Karpas-422 (cell line): ENCODE measurements around the gene CDC123. TPM values are rescaled to one million over a fixed set of nuclear protein-coding genes. Genes with fewer than 3 reads are reported as not detected.

Experiments
- DNase-seq: peaks from one replicate; pipeline ENCODE4 v3.0.0-alpha.2; 2015
- H2AFZ ChIP-seq: fragments of 200-600 bp; sonication (generic); 2 replicates; pipeline ENCODE4 v1.6.1; 2014; ENCODE audit warnings: antibody characterized with exemption, low read length, mixed read lengths
- H3K27ac ChIP-seq: fragments of 200-600 bp; sonication (generic); 2 replicates; pipeline ENCODE4 v1.5.1; 2014; ENCODE audit warnings: mild to moderate bottlenecking, low read length, moderate library complexity
- H3K27me3 ChIP-seq: fragments of 200-600 bp; sonication (generic); 2 replicates; pipeline ENCODE4 v1.6.1; 2014; ENCODE audit warnings: low read length, mixed read lengths
- H3K36me3 ChIP-seq: fragments of 200-600 bp; sonication (generic); 2 replicates; pipeline ENCODE4 v1.6.1; 2014; ENCODE audit warnings: low read length, mixed read lengths; ENCODE audit not compliant: insufficient read depth
- H3K4me1 ChIP-seq: fragments of 200-600 bp; sonication (generic); 2 replicates; pipeline ENCODE4 v1.6.1; 2014; ENCODE audit warnings: mild to moderate bottlenecking, low read length, mixed read lengths
- H3K4me2 ChIP-seq: fragments of 200-600 bp; sonication (generic); 2 replicates; pipeline ENCODE4 v1.6.1; 2014; ENCODE audit warnings: low read length, low read depth, mild to moderate bottlenecking; ENCODE audit not compliant: poor library complexity, severe bottlenecking
- H3K4me3 ChIP-seq: fragments of 200-600 bp; sonication (generic); 2 replicates; pipeline ENCODE4 v1.5.1; 2014; ENCODE audit warnings: mild to moderate bottlenecking, antibody characterized with exemption, low read length, mixed read lengths
- H3K79me2 ChIP-seq: fragments of 200-600 bp; sonication (generic); 2 replicates; pipeline ENCODE4 v1.6.1; 2014; ENCODE audit warnings: mild to moderate bottlenecking, low read length, mixed read lengths
- H3K9ac ChIP-seq: fragments of 200-600 bp; sonication (generic); 2 replicates; pipeline ENCODE4 v1.6.0; 2014; ENCODE audit warnings: low read length
- H3K9me2 ChIP-seq: fragments of 200-600 bp; sonication (generic), shearing (Covaris generic); replicated peaks from 2 replicates; pipeline ENCODE4 v1.6.0; 2014; ENCODE audit warnings: mild to moderate bottlenecking, low read length, moderate library complexity; ENCODE audit not compliant: insufficient read depth
- H3K9me3 ChIP-seq: fragments of 300-700, 200-600 bp; sonication (generic); 2 replicates; pipeline ENCODE4 v1.6.1; 2014; ENCODE audit warnings: low read length, mixed read lengths
- H4K20me1 ChIP-seq: fragments of 200-600 bp; sonication (generic); 2 replicates; pipeline ENCODE4 v1.6.1; 2014; ENCODE audit warnings: mild to moderate bottlenecking, antibody characterized with exemption, low read length, low read depth; ENCODE audit not compliant: insufficient read depth
- total RNA-seq: library from RNA; depleted of rRNA; stranded (reverse); fragments of >200 nt; shearing (Covaris generic); gene quantifications from 2 replicates; pipeline ENCODE4 v1.2.3, GENCODE V29; 2014; ENCODE audit warnings: low replicate concordance

CDC123 gene
- total RNA-seq, 1 experiment from 2014 or later: 138 TPM

DNA sequence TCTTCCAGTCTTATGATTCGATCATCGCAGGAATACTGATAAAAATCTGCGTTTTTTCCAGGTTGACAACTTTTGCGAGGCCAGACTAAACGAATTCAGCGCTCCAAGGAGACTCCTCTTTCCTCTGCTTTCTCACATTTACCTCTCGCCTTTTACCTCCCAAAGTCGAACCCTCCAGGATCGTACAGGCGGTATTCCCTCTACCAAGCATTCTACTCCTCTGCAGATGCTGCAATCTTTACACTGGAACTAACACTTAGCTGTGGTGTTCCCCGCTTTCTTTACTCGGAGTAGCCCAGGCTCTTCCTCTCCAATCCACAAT, 746 bp upstream of the CDC123 start:
- peak overlapping the region; percentile 91 for H3K4me3 ChIP-seq
- H2AFZ ChIP-seq: peak overlapping the region; percentile 15
- H3K9me2 ChIP-seq: no peaks in the 10 kb centered on the region
- peak overlapping the region; percentile 86 for H3K9ac ChIP-seq
- no peaks in the 10 kb centered on the region for H3K27me3 ChIP-seq
- no peaks in the 10 kb centered on the region for H3K9me3 ChIP-seq
- H3K27ac ChIP-seq: peak overlapping the region; percentile 78
- peak overlapping the region; percentile 99 for H3K4me2 ChIP-seq
- peaks cover 31% of the 10 kb centered on the region for H3K4me1 ChIP-seq
- peaks cover 92% of the 10 kb centered on the region for H3K79me2 ChIP-seq
- peaks cover 15% of the 10 kb centered on the region; the same call in 1 of the 2 replicates for H4K20me1 ChIP-seq
- DNase-seq: no peak
- peaks cover 24% of the 10 kb centered on the region for H3K36me3 ChIP-seq

DNA sequence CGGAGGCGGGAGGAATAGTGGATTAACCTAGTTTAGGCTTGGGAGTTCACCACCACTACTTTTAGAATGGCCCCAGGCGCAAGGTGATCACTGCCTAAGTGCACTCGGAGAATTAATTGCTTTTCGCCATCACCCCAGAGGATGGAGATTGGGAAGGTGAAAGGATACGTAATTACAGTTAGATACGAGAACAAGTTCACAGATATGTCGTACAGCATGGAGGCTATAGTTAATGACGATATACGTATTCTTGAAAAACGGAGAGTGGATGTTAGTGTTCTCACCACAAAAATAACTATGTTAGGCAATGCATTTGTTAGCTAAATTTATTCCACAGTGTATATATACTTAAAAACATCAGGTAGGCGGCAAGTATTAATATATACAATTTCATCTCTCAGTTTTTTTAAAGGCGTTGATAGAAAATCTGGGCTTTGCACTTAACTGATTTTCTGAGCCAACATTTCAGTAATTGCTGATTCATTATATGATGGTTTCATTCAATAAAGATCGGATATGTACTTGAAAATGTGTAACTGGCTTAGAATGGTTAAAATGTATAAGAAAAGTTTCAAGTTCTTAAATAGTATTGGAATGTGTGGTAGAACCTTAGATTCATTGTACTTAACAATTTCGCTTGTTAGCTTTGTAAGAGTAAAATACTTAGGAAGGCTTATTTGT, 683 bp downstream of the CDC123 start:
- Histone ChIP-seq H2AFZ (peak overlapping the region; percentile 88), H3K27ac (peak overlapping the region; percentile 78), H3K4me2 (peak overlapping the region; percentile 99), H3K4me3 (peak overlapping the region; percentile 91), H3K9me3 (no peaks in the 10 kb centered on the region), H3K9me2 (no peaks in the 10 kb centered on the region), H3K4me1 (peaks cover 31% of the 10 kb centered on the region), H4K20me1 (peaks cover 24% of the 10 kb centered on the region; the same call in 1 of the 2 replicates), H3K36me3 (peaks cover 34% of the 10 kb centered on the region), H3K79me2 (peaks cover 93% of the 10 kb centered on the region), H3K9ac (peak overlapping the region; percentile 86), H3K27me3 (no peaks in the 10 kb centered on the region)
- no peak for DNase-seq

DNA sequence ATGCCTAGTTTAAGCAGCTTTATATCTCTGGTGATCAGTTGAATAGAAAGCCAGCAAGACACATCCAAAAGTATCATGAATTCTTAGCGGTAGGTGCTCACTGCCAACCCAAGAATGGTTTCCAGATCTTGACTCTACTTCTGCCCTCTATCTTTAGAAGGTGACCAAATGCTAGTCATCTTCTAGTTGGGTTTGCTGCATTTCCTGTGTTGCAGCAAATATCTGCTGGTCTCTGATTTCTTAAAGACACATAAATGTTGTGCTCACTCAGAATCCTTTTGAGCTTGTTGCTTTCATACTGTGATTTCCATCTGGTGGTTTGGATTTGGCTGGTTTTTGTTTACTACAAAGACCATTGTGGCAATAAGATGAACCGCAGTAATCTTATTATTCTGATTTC, 2.2 kb downstream of the CDC123 start:
- Histone ChIP-seq H3K9me2 (no peaks in the 10 kb centered on the region), H4K20me1 (peaks cover 23% of the 10 kb centered on the region; the same call in 1 of the 2 replicates), H3K4me2 (peak overlapping the region; percentile 99), H3K9ac (peak overlapping the region; percentile 3; the same call in 1 of the 2 replicates), H3K4me1 (peaks cover 28% of the 10 kb centered on the region), H3K27ac (no peak overlapping the region), H2AFZ (no peak overlapping the region), H3K9me3 (no peaks in the 10 kb centered on the region), H3K36me3 (peaks cover 40% of the 10 kb centered on the region), H3K79me2 (peaks cover 93% of the 10 kb centered on the region), H3K27me3 (no peaks in the 10 kb centered on the region), H3K4me3 (no peak overlapping the region)
- no peak for DNase-seq

DNA sequence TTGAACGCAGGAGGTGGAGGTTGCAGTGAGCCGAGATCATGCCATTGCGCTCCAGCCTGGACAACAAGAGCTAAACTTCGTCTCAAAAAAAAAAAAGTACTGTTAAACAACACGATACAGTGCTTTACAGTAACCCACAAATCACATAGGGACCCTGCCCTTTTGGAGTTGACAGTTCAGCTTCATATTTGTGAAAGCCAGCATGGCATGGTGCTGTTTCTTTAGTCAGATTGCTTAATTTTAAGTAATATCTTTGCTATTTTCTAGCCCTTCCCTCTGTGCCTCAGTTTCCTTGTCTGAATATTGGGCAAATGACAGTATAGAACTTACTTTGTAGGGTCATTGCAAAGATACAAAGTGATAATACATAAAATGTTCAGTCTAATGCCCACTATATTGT, 4.9 kb downstream of the CDC123 start:
- Histone ChIP-seq H2AFZ (no peak overlapping the region), H3K27me3 (no peaks in the 10 kb centered on the region), H3K27ac (no peak overlapping the region), H3K9me3 (no peaks in the 10 kb centered on the region), H3K4me1 (peaks cover 15% of the 10 kb centered on the region), H3K9me2 (no peaks in the 10 kb centered on the region), H4K20me1 (peaks cover 21% of the 10 kb centered on the region), H3K9ac (no peak overlapping the region), H3K79me2 (peaks cover 96% of the 10 kb centered on the region), H3K4me3 (no peak overlapping the region), H3K4me2 (no peak overlapping the region), H3K36me3 (peaks cover 50% of the 10 kb centered on the region)
- DNase-seq: no peak

DNA sequence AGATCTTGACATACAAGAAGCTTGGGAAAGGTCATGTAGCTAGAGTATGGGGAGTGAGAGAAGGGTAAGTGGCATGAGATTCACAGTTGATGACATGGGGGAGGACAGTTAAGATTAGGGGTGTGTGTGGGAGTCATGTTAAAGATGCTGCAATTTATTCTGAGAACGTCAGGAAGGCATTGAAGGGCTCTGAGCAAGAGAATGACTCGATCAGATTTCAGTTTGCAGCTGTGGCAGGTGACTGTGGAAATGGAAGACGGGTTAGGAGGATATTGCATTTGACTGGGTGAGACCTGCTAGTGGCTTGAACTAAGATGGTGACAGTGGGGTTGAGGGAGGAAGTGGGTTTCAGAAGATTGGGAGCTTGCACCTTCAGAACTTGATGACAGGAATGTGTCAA, 5.6 kb downstream of the CDC123 start:
- Histone ChIP-seq H3K9me2 (no peaks in the 10 kb centered on the region), H3K79me2 (peaks cover 97% of the 10 kb centered on the region), H3K36me3 (peaks cover 50% of the 10 kb centered on the region), H4K20me1 (peaks cover 21% of the 10 kb centered on the region), H2AFZ (no peak overlapping the region), H3K9me3 (no peaks in the 10 kb centered on the region), H3K4me3 (no peak overlapping the region), H3K27ac (no peak overlapping the region), H3K4me2 (no peak overlapping the region), H3K27me3 (no peaks in the 10 kb centered on the region), H3K9ac (no peak overlapping the region), H3K4me1 (peaks cover 15% of the 10 kb centered on the region)
- DNase-seq: no peak

DNA sequence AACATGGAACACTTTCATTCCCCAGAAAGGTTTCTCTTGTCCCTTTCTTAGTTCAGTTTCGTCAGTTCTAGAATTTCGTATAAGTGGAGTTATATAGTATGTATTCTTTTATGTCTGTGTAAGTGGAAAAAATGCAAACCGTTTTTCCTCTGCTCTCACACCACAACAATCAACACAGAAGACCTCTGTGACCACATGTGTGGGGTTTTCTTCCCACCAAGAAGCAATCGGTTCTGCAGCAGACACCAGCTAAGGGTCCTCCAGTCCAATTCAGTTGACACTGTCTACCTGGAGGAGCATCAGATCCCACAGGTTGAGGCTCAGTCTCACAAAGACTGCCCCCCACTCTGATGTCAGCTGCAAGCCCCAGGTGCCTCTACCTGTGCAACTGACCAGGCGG, 6.2 kb downstream of the CDC123 start:
- Histone ChIP-seq H3K79me2 (peaks cover 97% of the 10 kb centered on the region), H3K27ac (no peak overlapping the region), H3K36me3 (peaks cover 54% of the 10 kb centered on the region), H2AFZ (no peak overlapping the region), H3K27me3 (no peaks in the 10 kb centered on the region), H3K9me2 (no peaks in the 10 kb centered on the region), H4K20me1 (peaks cover 22% of the 10 kb centered on the region), H3K4me3 (no peak overlapping the region), H3K9me3 (no peaks in the 10 kb centered on the region), H3K4me2 (no peak overlapping the region), H3K4me1 (peaks cover 11% of the 10 kb centered on the region), H3K9ac (no peak overlapping the region)
- no peak for DNase-seq

DNA sequence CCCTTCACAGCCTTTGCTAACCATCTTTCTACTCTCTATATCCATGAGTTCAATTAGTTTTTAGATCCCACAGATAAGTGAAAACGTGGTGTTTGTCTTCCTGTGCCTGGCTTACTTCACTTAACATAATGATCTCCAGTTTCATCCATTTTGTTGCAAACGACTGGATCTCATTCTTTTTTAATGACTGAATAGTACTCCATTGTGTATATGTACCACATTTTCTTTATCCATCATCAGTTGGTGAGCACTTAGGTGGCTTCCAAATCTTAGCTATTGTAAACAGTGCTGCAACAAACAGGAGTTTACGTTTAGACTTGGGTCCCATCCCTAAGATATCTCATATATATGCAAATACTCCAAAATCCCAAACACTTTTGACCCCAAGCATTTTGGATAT, 9.1 kb downstream of the CDC123 start:
- H3K36me3 ChIP-seq: peaks cover 59% of the 10 kb centered on the region

DNA sequence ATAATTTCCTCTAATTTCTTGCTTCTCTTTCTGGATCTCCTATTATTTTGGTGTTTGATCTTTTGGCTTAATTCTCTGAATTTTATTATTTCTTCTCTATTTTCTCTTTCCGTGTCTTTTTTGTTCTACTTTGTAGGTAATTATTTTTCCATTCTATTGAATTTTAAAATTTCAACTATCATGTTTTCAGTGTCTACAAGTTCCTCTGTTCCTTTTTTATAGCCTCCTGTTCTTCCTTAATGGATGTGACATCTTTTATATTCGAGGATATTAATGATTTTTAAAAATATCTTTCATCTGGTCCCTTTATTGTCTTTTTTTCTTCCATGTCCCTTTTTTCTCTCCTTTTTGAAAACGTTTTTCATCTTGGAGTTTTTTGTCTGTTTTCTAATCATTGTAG, 11.1 kb downstream of the CDC123 start:
- H3K4me2 ChIP-seq: no peak overlapping the region
- H3K9ac ChIP-seq: no peak overlapping the region
- H4K20me1 ChIP-seq: peaks cover 17% of the 10 kb centered on the region
- H3K36me3 ChIP-seq: peaks cover 57% of the 10 kb centered on the region
- no peak for DNase-seq
- no peaks in the 10 kb centered on the region for H3K9me2 ChIP-seq
- no peaks in the 10 kb centered on the region for H3K4me1 ChIP-seq
- peaks cover 89% of the 10 kb centered on the region for H3K79me2 ChIP-seq
- no peak overlapping the region for H2AFZ ChIP-seq
- H3K4me3 ChIP-seq: no peak overlapping the region
- H3K27ac ChIP-seq: no peak overlapping the region
- H3K9me3 ChIP-seq: no peaks in the 10 kb centered on the region
- no peaks in the 10 kb centered on the region for H3K27me3 ChIP-seq

More for the DNA sequence above, 9.1 kb downstream of the CDC123 start:
- Histone ChIP-seq H3K9me3 (no peaks in the 10 kb centered on the region), H3K27me3 (no peaks in the 10 kb centered on the region), H3K9me2 (no peaks in the 10 kb centered on the region), H3K4me2 (no peak overlapping the region), H3K79me2 (peaks cover 98% of the 10 kb centered on the region), H3K4me3 (no peak overlapping the region), H3K4me1 (no peaks in the 10 kb centered on the region), H3K27ac (no peak overlapping the region), H2AFZ (no peak overlapping the region), H3K9ac (no peak overlapping the region), H4K20me1 (peaks cover 28% of the 10 kb centered on the region)
- no peak for DNase-seq
